ENCODE measurements around the gene TMEM30B.

TMEM30B gene

DNA sequence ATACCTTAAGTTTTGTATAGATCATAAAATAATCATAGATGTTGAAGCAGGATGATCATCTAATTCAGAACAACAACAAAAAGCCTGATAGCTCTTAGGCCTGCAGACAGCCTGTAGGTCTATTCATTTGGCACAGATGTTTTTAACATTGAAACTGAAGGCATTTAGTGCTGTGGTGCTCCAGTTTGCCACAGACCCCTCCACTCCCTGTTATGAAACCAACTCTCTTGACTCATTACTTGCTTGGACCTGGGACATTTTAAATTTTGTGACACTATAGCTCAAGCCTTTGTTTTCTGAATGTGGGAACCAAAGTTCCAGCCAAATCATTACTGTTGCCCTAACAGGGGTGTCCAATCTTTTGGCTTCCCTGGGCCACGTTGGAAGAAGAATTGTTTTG, 49.4 kb upstream of the TMEM30B start (continued):
- TF ChIP-seq, protein P1, sequence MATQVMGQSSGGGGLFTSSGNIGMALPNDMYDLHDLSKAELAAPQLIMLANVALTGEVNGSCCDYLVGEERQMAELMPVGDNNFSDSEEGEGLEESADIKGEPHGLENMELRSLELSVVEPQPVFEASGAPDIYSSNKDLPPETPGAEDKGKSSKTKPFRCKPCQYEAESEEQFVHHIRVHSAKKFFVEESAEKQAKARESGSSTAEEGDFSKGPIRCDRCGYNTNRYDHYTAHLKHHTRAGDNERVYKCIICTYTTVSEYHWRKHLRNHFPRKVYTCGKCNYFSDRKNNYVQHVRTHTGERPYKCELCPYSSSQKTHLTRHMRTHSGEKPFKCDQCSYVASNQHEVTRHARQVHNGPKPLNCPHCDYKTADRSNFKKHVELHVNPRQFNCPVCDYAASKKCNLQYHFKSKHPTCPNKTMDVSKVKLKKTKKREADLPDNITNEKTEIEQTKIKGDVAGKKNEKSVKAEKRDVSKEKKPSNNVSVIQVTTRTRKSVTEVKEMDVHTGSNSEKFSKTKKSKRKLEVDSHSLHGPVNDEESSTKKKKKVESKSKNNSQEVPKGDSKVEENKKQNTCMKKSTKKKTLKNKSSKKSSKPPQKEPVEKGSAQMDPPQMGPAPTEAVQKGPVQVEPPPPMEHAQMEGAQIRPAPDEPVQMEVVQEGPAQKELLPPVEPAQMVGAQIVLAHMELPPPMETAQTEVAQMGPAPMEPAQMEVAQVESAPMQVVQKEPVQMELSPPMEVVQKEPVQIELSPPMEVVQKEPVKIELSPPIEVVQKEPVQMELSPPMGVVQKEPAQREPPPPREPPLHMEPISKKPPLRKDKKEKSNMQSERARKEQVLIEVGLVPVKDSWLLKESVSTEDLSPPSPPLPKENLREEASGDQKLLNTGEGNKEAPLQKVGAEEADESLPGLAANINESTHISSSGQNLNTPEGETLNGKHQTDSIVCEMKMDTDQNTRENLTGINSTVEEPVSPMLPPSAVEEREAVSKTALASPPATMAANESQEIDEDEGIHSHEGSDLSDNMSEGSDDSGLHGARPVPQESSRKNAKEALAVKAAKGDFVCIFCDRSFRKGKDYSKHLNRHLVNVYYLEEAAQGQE (tag by site-specific recombination; IDR thresholded peaks at IDR 0.05) = no peak
- no peak for TF ChIP-seq ZNF132 (tag by site-specific recombination; IDR thresholded peaks at IDR 0.05; ENCODE audit: borderline replicate concordance)
- TF ChIP-seq ZNF114 (tag by site-specific recombination; IDR thresholded peaks at IDR 0.05) = no peak
- no peak for TF ChIP-seq ZNF292 (tag by site-specific recombination; IDR thresholded peaks at IDR 0.05; ENCODE audit: borderline replicate concordance, low read depth)
- TF ChIP-seq ZNF138 (tag by site-specific recombination; IDR thresholded peaks at IDR 0.05; ENCODE audit: borderline replicate concordance) = no peak
- no peak for TF ChIP-seq ZBTB7A (tag by site-specific recombination; IDR thresholded peaks at IDR 0.05; ENCODE audit: low read depth)

DNA sequence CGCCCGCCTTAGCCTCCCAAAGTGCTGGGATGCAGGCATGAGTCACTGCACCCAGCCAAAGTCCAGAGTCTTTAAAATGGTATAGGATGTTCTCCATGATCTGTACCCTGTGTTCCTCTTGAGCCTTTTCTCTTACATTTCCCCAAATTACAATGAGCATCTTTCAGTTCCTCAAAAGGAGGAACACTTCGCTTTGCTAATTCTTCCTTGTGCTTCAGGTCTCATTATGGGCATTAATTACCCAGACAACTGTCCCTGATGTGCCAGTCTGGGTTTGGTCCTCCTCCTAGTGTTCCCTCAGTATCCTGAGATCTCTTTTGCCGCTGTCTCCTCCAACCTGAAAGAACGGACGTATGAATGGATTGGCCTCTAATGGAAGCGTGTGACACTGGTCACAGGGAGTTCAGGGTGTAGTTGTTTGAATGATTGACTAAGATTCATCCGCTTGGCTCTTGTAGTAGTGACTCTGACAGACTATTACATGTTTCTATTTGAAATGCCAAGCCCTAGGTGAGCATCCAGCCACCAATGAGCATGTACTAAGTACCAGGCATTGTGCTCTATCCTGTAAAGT, 48.4 kb upstream of the TMEM30B start:
- Histone ChIP-seq H3K9me3 (ENCODE audit: control insufficient read depth, insufficient read depth, low read depth, low read length) (no peaks in the 10 kb centered on the region), H3K4me3 (ENCODE audit: low read depth, low read length) (no peak overlapping the region), H3K27ac (ENCODE audit: extremely low read depth, low read depth, low read length) (no peak overlapping the region), H3K36me3 (ENCODE audit: control insufficient read depth in 2 of 2, insufficient read depth in 1 of 2, low read length in 2 of 2) (no peaks in the 10 kb centered on the region), H3K4me1 (ENCODE audit: control insufficient read depth, insufficient read depth, low read length) (peaks cover 12% of the 10 kb centered on the region; the same call in 1 of the 2 replicates)
- CTCF ChIA-PET = no interaction called here
- POLR2A ChIA-PET = no interaction called here
- TF ChIP-seq, protein P2, sequence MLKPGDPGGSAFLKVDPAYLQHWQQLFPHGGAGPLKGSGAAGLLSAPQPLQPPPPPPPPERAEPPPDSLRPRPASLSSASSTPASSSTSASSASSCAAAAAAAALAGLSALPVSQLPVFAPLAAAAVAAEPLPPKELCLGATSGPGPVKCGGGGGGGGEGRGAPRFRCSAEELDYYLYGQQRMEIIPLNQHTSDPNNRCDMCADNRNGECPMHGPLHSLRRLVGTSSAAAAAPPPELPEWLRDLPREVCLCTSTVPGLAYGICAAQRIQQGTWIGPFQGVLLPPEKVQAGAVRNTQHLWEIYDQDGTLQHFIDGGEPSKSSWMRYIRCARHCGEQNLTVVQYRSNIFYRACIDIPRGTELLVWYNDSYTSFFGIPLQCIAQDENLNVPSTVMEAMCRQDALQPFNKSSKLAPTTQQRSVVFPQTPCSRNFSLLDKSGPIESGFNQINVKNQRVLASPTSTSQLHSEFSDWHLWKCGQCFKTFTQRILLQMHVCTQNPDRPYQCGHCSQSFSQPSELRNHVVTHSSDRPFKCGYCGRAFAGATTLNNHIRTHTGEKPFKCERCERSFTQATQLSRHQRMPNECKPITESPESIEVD (tag by site-specific recombination; IDR thresholded peaks at IDR 0.05) = no peak
- TF ChIP-seq ZNF114 (tag by site-specific recombination; IDR thresholded peaks at IDR 0.05) = no peak
- no peak for TF ChIP-seq ZFP3 (tag by site-specific recombination; IDR thresholded peaks at IDR 0.05; ENCODE audit: low read depth)
- TF ChIP-seq HOXA7 (CRISPR knock-in tag; IDR thresholded peaks at IDR 0.05; ENCODE audit: borderline replicate concordance) = no peak

DNA sequence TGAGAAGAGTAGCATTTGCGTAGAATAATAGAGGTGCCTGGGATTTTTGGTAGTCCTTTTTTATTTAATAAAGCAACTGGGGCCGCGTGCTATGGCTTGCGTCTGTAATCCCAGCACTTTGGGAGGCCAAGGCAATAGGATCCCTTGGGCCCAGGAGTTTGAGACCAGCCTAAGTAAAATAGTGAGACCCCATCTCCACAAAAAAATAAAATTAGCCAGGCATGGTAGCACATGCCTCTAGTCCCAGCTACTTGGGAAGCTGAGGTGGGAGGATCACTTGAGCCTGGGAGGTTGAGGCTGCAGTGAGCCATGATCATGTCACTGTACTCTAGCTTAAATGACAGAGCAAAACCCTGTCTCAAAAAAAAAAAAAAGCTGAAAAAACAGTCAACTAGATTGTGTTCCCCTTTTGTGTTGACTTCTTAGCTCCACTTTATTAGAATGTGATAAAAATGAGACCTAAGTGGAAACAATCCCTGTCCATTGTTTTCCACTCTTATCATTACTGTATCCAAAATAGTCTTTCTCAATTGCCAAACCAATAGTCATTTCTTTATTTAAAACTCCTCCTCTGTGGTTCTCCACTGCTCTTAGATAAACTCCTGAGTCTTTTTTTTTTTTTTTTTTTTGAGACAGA, 47.6 kb upstream of the TMEM30B start:
- H3K4me3 ChIP-seq (ENCODE audit: low read depth, low read length) = no peak overlapping the region
- H3K27ac ChIP-seq (ENCODE audit: extremely low read depth, low read depth, low read length) = no peak overlapping the region
- H3K4me1 ChIP-seq (ENCODE audit: control insufficient read depth, insufficient read depth, low read length) = peaks cover 12% of the 10 kb centered on the region; the same call in 1 of the 2 replicates
- CTCF ChIA-PET = no interaction called here
- TF ChIP-seq OSR2 (tag by site-specific recombination; IDR thresholded peaks at IDR 0.05) = peak; percentile 59
- no peak for TF ChIP-seq ZNF239 (tag by site-specific recombination; IDR thresholded peaks at IDR 0.05)
- no peaks in the 10 kb centered on the region for H3K36me3 ChIP-seq (ENCODE audit: control insufficient read depth in 2 of 2, insufficient read depth in 1 of 2, low read length in 2 of 2)
- no peaks in the 10 kb centered on the region for H3K9me3 ChIP-seq (ENCODE audit: control insufficient read depth, insufficient read depth, low read depth, low read length)
- POLR2A ChIA-PET = interaction anchor here (0.6 kb wide), 1 partner anchor 1921 kb away, joined by 3 read pairs; no protein-coding TSS in a partner anchor

DNA sequence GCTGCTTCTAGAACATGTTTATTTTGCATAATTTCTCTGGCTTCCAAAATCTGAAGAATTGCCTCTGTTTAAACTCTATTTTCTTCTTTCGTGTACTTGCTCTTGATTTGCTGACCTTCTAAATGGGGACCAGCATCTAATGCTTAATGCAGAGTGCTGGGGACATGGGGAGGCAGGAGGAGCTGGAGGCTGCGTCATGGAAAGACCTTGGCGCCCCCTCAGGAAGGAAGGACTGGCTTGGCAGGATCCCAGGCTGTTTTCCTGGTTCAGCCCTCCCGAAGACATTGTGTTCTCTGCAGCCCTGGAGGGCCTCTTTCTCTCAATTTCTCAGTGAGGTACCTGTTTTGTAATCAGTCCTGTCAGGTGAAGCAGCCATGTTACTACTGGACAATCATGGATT, 45.7 kb upstream of the TMEM30B start:
- ChIA-PET POLR2A (no interaction called here), CTCF (no interaction called here)
- H3K9me3 ChIP-seq (ENCODE audit: control insufficient read depth, insufficient read depth, low read depth, low read length) = no peaks in the 10 kb centered on the region
- no peak for TF ChIP-seq ZNF660 (tag by site-specific recombination; IDR thresholded peaks at IDR 0.05)
- 0 out of 2 replicates have a peak, but pooled peaks have one; percentile 60 for TF ChIP-seq MZF1 (tag by site-specific recombination; IDR thresholded peaks at IDR 0.05; ENCODE audit: borderline replicate concordance)
- no peak overlapping the region for H3K4me3 ChIP-seq (ENCODE audit: low read depth, low read length)
- H3K4me1 ChIP-seq (ENCODE audit: control insufficient read depth, insufficient read depth, low read length) = peaks cover 6% of the 10 kb centered on the region; the same call in 1 of the 2 replicates
- no peaks in the 10 kb centered on the region for H3K36me3 ChIP-seq (ENCODE audit: control insufficient read depth in 2 of 2, insufficient read depth in 1 of 2, low read length in 2 of 2)
- H3K27ac ChIP-seq (ENCODE audit: extremely low read depth, low read depth, low read length) = no peak overlapping the region
